Measurements from ENCODE around the gene MCM6. TPM values are rescaled to one million over a fixed set of nuclear protein-coding genes. Genes with fewer than 3 reads are reported as not detected.

Gene MCM6
- total RNA-seq, 1 donor from 2014 or later: 74.4 TPM

- Histone ChIP-seq H3K36me3 (no peaks in the 10 kb centered on the region), H3K4me3 (no peak overlapping the region), H3K4me1 (no peaks in the 10 kb centered on the region), H3F3A (ENCODE audit: low read depth) (no peaks in the 10 kb centered on the region), H3K27me3 (no peaks in the 10 kb centered on the region), H3K79me2 (ENCODE audit: low read depth) (no peaks in the 10 kb centered on the region), H2AFZ (replicated peaks) (no peak overlapping the region), H4K20me1 (ENCODE audit: low read depth) (no peaks in the 10 kb centered on the region), H3K9ac (no peak overlapping the region), H3K9me3 (ENCODE audit: low read depth) (no peaks in the 10 kb centered on the region), H3K27ac (no peak overlapping the region), H3K4me2 (no peak overlapping the region)
- Mint-ChIP-seq H3K4me3 (no peak overlapping the region), H3K4me1 (peaks cover 2% of the 10 kb centered on the region), H3K27ac (peak overlapping the region; percentile 30), H3K9me3 (no peaks in the 10 kb centered on the region), H3K36me3 (no peaks in the 10 kb centered on the region), H3K27me3 (ENCODE audit: insufficient read depth, low read depth) (peaks cover 13% of the 10 kb centered on the region)
- TF ChIP-seq, protein P1, sequence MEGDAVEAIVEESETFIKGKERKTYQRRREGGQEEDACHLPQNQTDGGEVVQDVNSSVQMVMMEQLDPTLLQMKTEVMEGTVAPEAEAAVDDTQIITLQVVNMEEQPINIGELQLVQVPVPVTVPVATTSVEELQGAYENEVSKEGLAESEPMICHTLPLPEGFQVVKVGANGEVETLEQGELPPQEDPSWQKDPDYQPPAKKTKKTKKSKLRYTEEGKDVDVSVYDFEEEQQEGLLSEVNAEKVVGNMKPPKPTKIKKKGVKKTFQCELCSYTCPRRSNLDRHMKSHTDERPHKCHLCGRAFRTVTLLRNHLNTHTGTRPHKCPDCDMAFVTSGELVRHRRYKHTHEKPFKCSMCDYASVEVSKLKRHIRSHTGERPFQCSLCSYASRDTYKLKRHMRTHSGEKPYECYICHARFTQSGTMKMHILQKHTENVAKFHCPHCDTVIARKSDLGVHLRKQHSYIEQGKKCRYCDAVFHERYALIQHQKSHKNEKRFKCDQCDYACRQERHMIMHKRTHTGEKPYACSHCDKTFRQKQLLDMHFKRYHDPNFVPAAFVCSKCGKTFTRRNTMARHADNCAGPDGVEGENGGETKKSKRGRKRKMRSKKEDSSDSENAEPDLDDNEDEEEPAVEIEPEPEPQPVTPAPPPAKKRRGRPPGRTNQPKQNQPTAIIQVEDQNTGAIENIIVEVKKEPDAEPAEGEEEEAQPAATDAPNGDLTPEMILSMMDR (IDR thresholded peaks at IDR 0.05): no peak
- TF ChIP-seq EZH2 (IDR thresholded peaks at IDR 0.05): no peak
- no peak for TF ChIP-seq EZH2phosphoT487 (IDR thresholded peaks at IDR 0.05)
- no peak for DNase-seq (ENCODE audit: low spot score)
Observed at GRCh38 chr2:135820003-135820618, 56.1 kb downstream of the MCM6 start.

DNA sequence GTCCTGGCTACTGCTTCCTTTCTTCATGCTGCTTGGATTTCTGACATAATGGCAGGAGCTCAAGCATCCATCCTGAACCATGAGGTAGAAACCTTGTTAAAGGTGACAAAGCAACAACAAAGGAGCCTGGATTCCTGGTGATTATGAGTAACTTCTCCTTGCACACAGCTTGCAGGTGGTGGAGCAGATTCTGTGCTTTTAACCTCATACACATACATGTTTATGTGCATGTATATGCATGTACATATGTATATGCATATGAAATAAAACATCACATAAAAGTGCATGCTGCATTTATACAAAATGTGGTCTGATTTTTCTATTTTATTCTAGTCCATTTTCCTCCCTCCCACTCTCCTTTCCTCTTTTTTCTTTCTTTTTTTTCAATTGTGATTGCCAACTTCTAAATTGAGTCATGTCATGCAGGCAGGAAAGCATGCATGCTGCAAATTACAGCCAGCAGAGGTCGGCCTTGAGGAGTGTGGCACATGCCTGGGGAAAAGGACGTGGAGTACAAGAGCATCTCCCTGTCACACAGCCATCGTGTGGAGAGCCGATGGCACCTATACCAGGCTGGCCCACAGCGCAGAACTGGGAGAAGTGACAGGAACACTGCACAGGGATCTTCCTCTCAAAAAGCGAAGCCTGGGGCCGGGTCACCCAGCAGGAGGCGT is 57.2 kb downstream of the MCM6 start:
- peak; percentile 32 for DNase-seq (ENCODE audit: low spot score)
- H3K27me3 ChIP-seq: no peaks in the 10 kb centered on the region
- H3K4me1 ChIP-seq: no peaks in the 10 kb centered on the region
- H3K4me2 ChIP-seq: no peak overlapping the region
- Mint-ChIP-seq H3K9me3 (no peaks in the 10 kb centered on the region), H3K4me1 (peaks cover 2% of the 10 kb centered on the region), H3K4me3 (no peak overlapping the region), H3K36me3 (no peaks in the 10 kb centered on the region), H3K27ac (no peak overlapping the region), H3K27me3 (ENCODE audit: insufficient read depth, low read depth) (peaks cover 13% of the 10 kb centered on the region)
- no peaks in the 10 kb centered on the region for H3K79me2 ChIP-seq (ENCODE audit: low read depth)
- H3F3A ChIP-seq (ENCODE audit: low read depth): no peaks in the 10 kb centered on the region
- no peak overlapping the region for H3K27ac ChIP-seq
- H3K36me3 ChIP-seq: no peaks in the 10 kb centered on the region
- no peak overlapping the region for H3K9ac ChIP-seq
- no peak overlapping the region for H2AFZ ChIP-seq (replicated peaks)
- no peaks in the 10 kb centered on the region for H3K9me3 ChIP-seq (ENCODE audit: low read depth)
- TF ChIP-seq EZH2phosphoT487 (IDR thresholded peaks at IDR 0.05): no peak
- TF ChIP-seq, protein P1 (IDR thresholded peaks at IDR 0.05): peak; percentile 44
- no peak for TF ChIP-seq EZH2 (IDR thresholded peaks at IDR 0.05)
- H3K4me3 ChIP-seq: no peak overlapping the region
- H4K20me1 ChIP-seq (ENCODE audit: low read depth): no peaks in the 10 kb centered on the region

GRCh38 chr2:135817951-135818350 is 58.3 kb downstream of the MCM6 start:
- Histone ChIP-seq H2AFZ (replicated peaks) (no peak overlapping the region), H3K79me2 (ENCODE audit: low read depth) (no peaks in the 10 kb centered on the region), H3K27ac (no peak overlapping the region), H4K20me1 (ENCODE audit: low read depth) (no peaks in the 10 kb centered on the region), H3K4me2 (no peak overlapping the region), H3K4me1 (no peaks in the 10 kb centered on the region), H3K27me3 (no peaks in the 10 kb centered on the region), H3K9me3 (ENCODE audit: low read depth) (no peaks in the 10 kb centered on the region), H3K9ac (no peak overlapping the region), H3F3A (ENCODE audit: low read depth) (no peaks in the 10 kb centered on the region), H3K36me3 (no peaks in the 10 kb centered on the region), H3K4me3 (no peak overlapping the region)
- TF ChIP-seq EZH2phosphoT487 (IDR thresholded peaks at IDR 0.05) (no peak), EZH2 (IDR thresholded peaks at IDR 0.05) (no peak)
- TF ChIP-seq, protein P1 (IDR thresholded peaks at IDR 0.05): no peak
- Mint-ChIP-seq H3K36me3 (no peaks in the 10 kb centered on the region), H3K9me3 (no peaks in the 10 kb centered on the region), H3K27ac (peak overlapping the region; percentile 60), H3K27me3 (ENCODE audit: insufficient read depth, low read depth) (peaks cover 15% of the 10 kb centered on the region), H3K4me1 (peaks cover 2% of the 10 kb centered on the region), H3K4me3 (no peak overlapping the region)
- no peak for DNase-seq (ENCODE audit: low spot score)

All from neural progenitor cell (in vitro differentiated cells).